ENCODE results near the gene UBE2Z.

UBE2Z gene

GRCh38 chr17:48878920-48879898 lies 29.0 kb upstream of the UBE2Z start:
- H3K36me3 ChIP-seq (ENCODE audit: control insufficient read depth, insufficient read depth, low read length), result no peaks in the 10 kb centered on the region
- H3K27ac ChIP-seq (ENCODE audit: low read depth, low read length), result no peak overlapping the region
- no peak overlapping the region for H3K9ac ChIP-seq (ENCODE audit: low read depth, low read length)
- H3K4me3 ChIP-seq (ENCODE audit: low read depth, low read length), result no peak overlapping the region
- H3K4me1 ChIP-seq (ENCODE audit: control insufficient read depth, insufficient read depth, low read length), result no peaks in the 10 kb centered on the region
- H3K9me3 ChIP-seq (ENCODE audit: control insufficient read depth, insufficient read depth, low read length), result no peaks in the 10 kb centered on the region
- no peaks in the 10 kb centered on the region for H3K27me3 ChIP-seq (ENCODE audit: control insufficient read depth, insufficient read depth, low read length)

- Histone ChIP-seq H3K4me3 (ENCODE audit: low read depth, low read length) (no peak overlapping the region), H3K9me3 (ENCODE audit: control insufficient read depth, insufficient read depth, low read length) (no peaks in the 10 kb centered on the region), H3K36me3 (ENCODE audit: control insufficient read depth, insufficient read depth, low read length) (no peaks in the 10 kb centered on the region)
Measured at GRCh38 chr17:48882272-48882671, 25.9 kb upstream of the UBE2Z start.

GRCh38 chr17:48883171-48883570 lies 25.0 kb upstream of the UBE2Z start:
- H3K36me3 ChIP-seq (ENCODE audit: control insufficient read depth, insufficient read depth, low read length), result no peaks in the 10 kb centered on the region
- no peak overlapping the region for H3K4me3 ChIP-seq (ENCODE audit: low read depth, low read length)
- no peak overlapping the region for H3K9ac ChIP-seq (ENCODE audit: low read depth, low read length)
- H3K4me1 ChIP-seq (ENCODE audit: control insufficient read depth, insufficient read depth, low read length), result no peaks in the 10 kb centered on the region
- H3K9me3 ChIP-seq (ENCODE audit: control insufficient read depth, insufficient read depth, low read length), result no peaks in the 10 kb centered on the region
- H3K27ac ChIP-seq (ENCODE audit: low read depth, low read length), result no peak overlapping the region
- H3K27me3 ChIP-seq (ENCODE audit: control insufficient read depth, insufficient read depth, low read length), result no peaks in the 10 kb centered on the region

More at GRCh38 chr17:48882272-48882671, 25.9 kb upstream of the UBE2Z start:
- H3K27me3 ChIP-seq (ENCODE audit: control insufficient read depth, insufficient read depth, low read length), result no peaks in the 10 kb centered on the region
- no peaks in the 10 kb centered on the region for H3K4me1 ChIP-seq (ENCODE audit: control insufficient read depth, insufficient read depth, low read length)
- H3K9ac ChIP-seq (ENCODE audit: low read depth, low read length), result no peak overlapping the region
- H3K27ac ChIP-seq (ENCODE audit: low read depth, low read length), result no peak overlapping the region

- H3K9me3 ChIP-seq (ENCODE audit: control insufficient read depth, insufficient read depth, low read length), result no peaks in the 10 kb centered on the region
- H3K4me1 ChIP-seq (ENCODE audit: control insufficient read depth, insufficient read depth, low read length), result no peaks in the 10 kb centered on the region
- no peak overlapping the region for H3K4me3 ChIP-seq (ENCODE audit: low read depth, low read length)
- no peak overlapping the region for H3K27ac ChIP-seq (ENCODE audit: low read depth, low read length)
- H3K9ac ChIP-seq (ENCODE audit: low read depth, low read length), result no peak overlapping the region
- peaks cover 8% of the 10 kb centered on the region for H3K36me3 ChIP-seq (ENCODE audit: control insufficient read depth, insufficient read depth, low read length)
- H3K27me3 ChIP-seq (ENCODE audit: control insufficient read depth, insufficient read depth, low read length), result no peaks in the 10 kb centered on the region
Measured at GRCh38 chr17:48890086-48890485, 18.1 kb upstream of the UBE2Z start.

- Histone ChIP-seq H3K27me3 (ENCODE audit: control insufficient read depth, insufficient read depth, low read length) (no peaks in the 10 kb centered on the region), H3K9me3 (ENCODE audit: control insufficient read depth, insufficient read depth, low read length) (no peaks in the 10 kb centered on the region), H3K9ac (ENCODE audit: low read depth, low read length) (peak overlapping the region; percentile 65), H3K4me3 (ENCODE audit: low read depth, low read length) (peak overlapping the region; percentile 92), H3K4me1 (ENCODE audit: control insufficient read depth, insufficient read depth, low read length) (no peaks in the 10 kb centered on the region), H3K27ac (ENCODE audit: low read depth, low read length) (peak overlapping the region; percentile 80), H3K36me3 (ENCODE audit: control insufficient read depth, insufficient read depth, low read length) (peaks cover 35% of the 10 kb centered on the region)
Measured at GRCh38 chr17:48892940-48893645, 15.1 kb upstream of the UBE2Z start.

GRCh38 chr17:48893646-48894508 lies 14.3 kb upstream of the UBE2Z start:
- Histone ChIP-seq H3K27me3 (ENCODE audit: control insufficient read depth, insufficient read depth, low read length) (no peaks in the 10 kb centered on the region), H3K36me3 (ENCODE audit: control insufficient read depth, insufficient read depth, low read length) (peaks cover 39% of the 10 kb centered on the region), H3K27ac (ENCODE audit: low read depth, low read length) (no peak overlapping the region), H3K9ac (ENCODE audit: low read depth, low read length) (peak overlapping the region; percentile 65), H3K9me3 (ENCODE audit: control insufficient read depth, insufficient read depth, low read length) (no peaks in the 10 kb centered on the region), H3K4me1 (ENCODE audit: control insufficient read depth, insufficient read depth, low read length) (no peaks in the 10 kb centered on the region), H3K4me3 (ENCODE audit: low read depth, low read length) (peak overlapping the region; percentile 92)

- Histone ChIP-seq H3K9ac (ENCODE audit: low read depth, low read length) (no peak overlapping the region), H3K36me3 (ENCODE audit: control insufficient read depth, insufficient read depth, low read length) (peaks cover 39% of the 10 kb centered on the region), H3K27ac (ENCODE audit: low read depth, low read length) (no peak overlapping the region)
Measured at GRCh38 chr17:48894886-48895285, 13.3 kb upstream of the UBE2Z start.

GRCh38 chr17:48901241-48901640 lies 7.0 kb upstream of the UBE2Z start:
- H3K9ac ChIP-seq (ENCODE audit: low read depth, low read length), result no peak overlapping the region
- no peak overlapping the region for H3K27ac ChIP-seq (ENCODE audit: low read depth, low read length)
- no peaks in the 10 kb centered on the region for H3K9me3 ChIP-seq (ENCODE audit: control insufficient read depth, insufficient read depth, low read length)

More at GRCh38 chr17:48894886-48895285, 13.3 kb upstream of the UBE2Z start:
- no peaks in the 10 kb centered on the region for H3K9me3 ChIP-seq (ENCODE audit: control insufficient read depth, insufficient read depth, low read length)
- no peaks in the 10 kb centered on the region for H3K4me1 ChIP-seq (ENCODE audit: control insufficient read depth, insufficient read depth, low read length)
- no peak overlapping the region for H3K4me3 ChIP-seq (ENCODE audit: low read depth, low read length)
- no peaks in the 10 kb centered on the region for H3K27me3 ChIP-seq (ENCODE audit: control insufficient read depth, insufficient read depth, low read length)

GRCh38 chr17:48903401-48903800 lies 4.8 kb upstream of the UBE2Z start:
- H3K4me1 ChIP-seq (ENCODE audit: control insufficient read depth, insufficient read depth, low read length), result no peaks in the 10 kb centered on the region
- H3K9ac ChIP-seq (ENCODE audit: low read depth, low read length), result no peak overlapping the region
- no peaks in the 10 kb centered on the region for H3K9me3 ChIP-seq (ENCODE audit: control insufficient read depth, insufficient read depth, low read length)
- H3K36me3 ChIP-seq (ENCODE audit: control insufficient read depth, insufficient read depth, low read length), result 0 out of 2 replicates have a peak, but pooled peaks cover under 1% of the 10 kb centered on the region
- no peak overlapping the region for H3K4me3 ChIP-seq (ENCODE audit: low read depth, low read length)
- no peaks in the 10 kb centered on the region for H3K27me3 ChIP-seq (ENCODE audit: control insufficient read depth, insufficient read depth, low read length)
- no peak overlapping the region for H3K27ac ChIP-seq (ENCODE audit: low read depth, low read length)

More at GRCh38 chr17:48901241-48901640, 7.0 kb upstream of the UBE2Z start:
- Histone ChIP-seq H3K4me1 (ENCODE audit: control insufficient read depth, insufficient read depth, low read length) (no peaks in the 10 kb centered on the region), H3K27me3 (ENCODE audit: control insufficient read depth, insufficient read depth, low read length) (no peaks in the 10 kb centered on the region), H3K36me3 (ENCODE audit: control insufficient read depth, insufficient read depth, low read length) (peaks cover 19% of the 10 kb centered on the region), H3K4me3 (ENCODE audit: low read depth, low read length) (no peak overlapping the region)

- H3K27ac ChIP-seq (ENCODE audit: low read depth, low read length), result no peak overlapping the region
- H3K9ac ChIP-seq (ENCODE audit: low read depth, low read length), result no peak overlapping the region
- H3K36me3 ChIP-seq (ENCODE audit: control insufficient read depth, insufficient read depth, low read length), result no peaks in the 10 kb centered on the region
- no peaks in the 10 kb centered on the region for H3K4me1 ChIP-seq (ENCODE audit: control insufficient read depth, insufficient read depth, low read length)
- no peaks in the 10 kb centered on the region for H3K9me3 ChIP-seq (ENCODE audit: control insufficient read depth, insufficient read depth, low read length)
- no peaks in the 10 kb centered on the region for H3K27me3 ChIP-seq (ENCODE audit: control insufficient read depth, insufficient read depth, low read length)
- no peak overlapping the region for H3K4me3 ChIP-seq (ENCODE audit: low read depth, low read length)
Measured at GRCh38 chr17:48904428-48904827, 3.8 kb upstream of the UBE2Z start.
